ENCODE measurements around the gene EHD4.

The EHD4 gene

DNA sequence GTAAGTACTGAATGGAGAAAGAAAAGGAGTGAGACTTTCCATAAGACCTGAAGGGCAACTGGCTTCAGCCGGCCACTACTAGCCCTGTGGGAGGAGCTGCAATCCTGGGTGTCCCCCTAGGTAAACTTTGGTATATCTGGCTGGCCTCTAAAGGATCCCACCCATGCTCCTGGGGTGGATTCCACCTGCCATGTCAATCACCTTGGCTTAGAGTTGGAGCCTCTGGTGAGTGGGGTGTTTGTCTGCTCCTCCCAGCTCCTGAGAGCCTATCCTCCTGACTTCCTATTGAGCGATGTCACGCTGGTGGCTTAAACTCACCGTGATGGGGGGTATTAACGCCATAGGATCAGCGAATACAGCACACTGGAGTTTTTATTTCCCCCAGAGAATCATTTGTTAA is 81.1 kb downstream of the EHD4 start:
- Histone ChIP-seq H3K4me1 (ENCODE audit: low read length) (0 out of 2 replicates have a peak, but pooled peaks cover 2% of the 10 kb centered on the region), H3K9me2 (replicated peaks; ENCODE audit: insufficient read depth, low read length) (no peaks in the 10 kb centered on the region), H2AFZ (ENCODE audit: low read length) (no peak overlapping the region), H3K27me3 (replicated peaks; ENCODE audit: insufficient read depth, low read length) (no peaks in the 10 kb centered on the region), H3K79me2 (ENCODE audit: low read length) (no peaks in the 10 kb centered on the region), H3K4me2 (ENCODE audit: low read depth, low read length) (no peak overlapping the region), H3K36me3 (replicated peaks; ENCODE audit: insufficient read depth, low read length) (no peaks in the 10 kb centered on the region), H3K9ac (ENCODE audit: low read length) (no peak overlapping the region), H3K4me3 (ENCODE audit: low read length) (no peak overlapping the region), H4K20me1 (ENCODE audit: insufficient read depth, low read length) (no peaks in the 10 kb centered on the region), H3K27ac (ENCODE audit: low read length) (no peak overlapping the region), H3F3A (ENCODE audit: insufficient read depth, low read length) (no peaks in the 10 kb centered on the region), H3K9me3 (replicated peaks; ENCODE audit: insufficient read depth, low read length) (no peaks in the 10 kb centered on the region)
- DNase-seq: no peak
- TF ChIP-seq EZH2phosphoT487 (IDR thresholded peaks at IDR 0.05; ENCODE audit: low read length): no peak
- TF ChIP-seq EZH2 (optimal IDR thresholded peaks at IDR 0.05; ENCODE audit: low read depth, low read length): no peak
- TF ChIP-seq, protein P1, sequence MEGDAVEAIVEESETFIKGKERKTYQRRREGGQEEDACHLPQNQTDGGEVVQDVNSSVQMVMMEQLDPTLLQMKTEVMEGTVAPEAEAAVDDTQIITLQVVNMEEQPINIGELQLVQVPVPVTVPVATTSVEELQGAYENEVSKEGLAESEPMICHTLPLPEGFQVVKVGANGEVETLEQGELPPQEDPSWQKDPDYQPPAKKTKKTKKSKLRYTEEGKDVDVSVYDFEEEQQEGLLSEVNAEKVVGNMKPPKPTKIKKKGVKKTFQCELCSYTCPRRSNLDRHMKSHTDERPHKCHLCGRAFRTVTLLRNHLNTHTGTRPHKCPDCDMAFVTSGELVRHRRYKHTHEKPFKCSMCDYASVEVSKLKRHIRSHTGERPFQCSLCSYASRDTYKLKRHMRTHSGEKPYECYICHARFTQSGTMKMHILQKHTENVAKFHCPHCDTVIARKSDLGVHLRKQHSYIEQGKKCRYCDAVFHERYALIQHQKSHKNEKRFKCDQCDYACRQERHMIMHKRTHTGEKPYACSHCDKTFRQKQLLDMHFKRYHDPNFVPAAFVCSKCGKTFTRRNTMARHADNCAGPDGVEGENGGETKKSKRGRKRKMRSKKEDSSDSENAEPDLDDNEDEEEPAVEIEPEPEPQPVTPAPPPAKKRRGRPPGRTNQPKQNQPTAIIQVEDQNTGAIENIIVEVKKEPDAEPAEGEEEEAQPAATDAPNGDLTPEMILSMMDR (IDR thresholded peaks at IDR 0.05; ENCODE audit: low read length): no peak

DNA sequence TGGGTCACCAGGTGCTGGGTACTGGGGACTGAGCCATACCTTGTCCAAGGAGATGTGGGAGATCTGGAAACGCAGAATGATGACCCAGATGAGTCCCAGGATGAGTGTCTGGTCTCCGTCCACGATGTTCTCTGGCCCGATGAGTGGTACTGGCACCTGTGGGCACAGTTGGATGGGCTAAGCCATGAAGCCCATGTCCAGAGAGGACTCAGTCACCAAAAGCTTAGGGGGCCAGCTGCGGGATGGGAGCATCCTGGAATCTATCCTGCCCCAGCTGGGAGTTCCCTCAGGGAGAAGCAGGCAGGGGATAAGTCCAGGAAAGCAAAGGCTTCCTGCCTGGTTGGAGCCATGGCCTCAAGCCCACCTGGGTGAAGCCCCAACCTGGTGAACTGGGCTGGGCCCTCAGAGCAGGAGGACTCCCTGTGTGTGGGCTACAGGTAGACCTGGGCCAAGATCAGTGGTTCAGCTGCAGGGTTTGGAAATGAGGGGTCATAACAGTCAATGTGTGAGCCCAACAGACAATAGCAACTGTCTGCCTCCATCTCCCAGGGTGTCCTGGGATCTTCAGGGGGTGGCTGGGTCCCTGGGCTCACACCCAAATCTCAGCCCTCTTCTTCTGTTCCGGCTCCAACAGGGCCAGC is 82.2 kb downstream of the EHD4 start:
- H4K20me1 ChIP-seq (ENCODE audit: insufficient read depth, low read length): no peaks in the 10 kb centered on the region
- H3K9ac ChIP-seq (ENCODE audit: low read length): no peak overlapping the region
- H3K4me1 ChIP-seq (ENCODE audit: low read length): 0 out of 2 replicates have a peak, but pooled peaks cover 2% of the 10 kb centered on the region
- no peak for DNase-seq
- H3K27ac ChIP-seq (ENCODE audit: low read length): no peak overlapping the region
- no peak for TF ChIP-seq EZH2 (optimal IDR thresholded peaks at IDR 0.05; ENCODE audit: low read depth, low read length)
- TF ChIP-seq, protein P1 (IDR thresholded peaks at IDR 0.05; ENCODE audit: low read length): no peak
- no peak for TF ChIP-seq EZH2phosphoT487 (IDR thresholded peaks at IDR 0.05; ENCODE audit: low read length)
- H3K9me2 ChIP-seq (replicated peaks; ENCODE audit: insufficient read depth, low read length): no peaks in the 10 kb centered on the region
- no peaks in the 10 kb centered on the region for H3K36me3 ChIP-seq (replicated peaks; ENCODE audit: insufficient read depth, low read length)
- H2AFZ ChIP-seq (ENCODE audit: low read length): no peak overlapping the region
- H3K4me2 ChIP-seq (ENCODE audit: low read depth, low read length): no peak overlapping the region
- H3K9me3 ChIP-seq (replicated peaks; ENCODE audit: insufficient read depth, low read length): no peaks in the 10 kb centered on the region
- no peaks in the 10 kb centered on the region for H3K27me3 ChIP-seq (replicated peaks; ENCODE audit: insufficient read depth, low read length)
- no peaks in the 10 kb centered on the region for H3K79me2 ChIP-seq (ENCODE audit: low read length)
- H3K4me3 ChIP-seq (ENCODE audit: low read length): no peak overlapping the region
- no peaks in the 10 kb centered on the region for H3F3A ChIP-seq (ENCODE audit: insufficient read depth, low read length)

DNA sequence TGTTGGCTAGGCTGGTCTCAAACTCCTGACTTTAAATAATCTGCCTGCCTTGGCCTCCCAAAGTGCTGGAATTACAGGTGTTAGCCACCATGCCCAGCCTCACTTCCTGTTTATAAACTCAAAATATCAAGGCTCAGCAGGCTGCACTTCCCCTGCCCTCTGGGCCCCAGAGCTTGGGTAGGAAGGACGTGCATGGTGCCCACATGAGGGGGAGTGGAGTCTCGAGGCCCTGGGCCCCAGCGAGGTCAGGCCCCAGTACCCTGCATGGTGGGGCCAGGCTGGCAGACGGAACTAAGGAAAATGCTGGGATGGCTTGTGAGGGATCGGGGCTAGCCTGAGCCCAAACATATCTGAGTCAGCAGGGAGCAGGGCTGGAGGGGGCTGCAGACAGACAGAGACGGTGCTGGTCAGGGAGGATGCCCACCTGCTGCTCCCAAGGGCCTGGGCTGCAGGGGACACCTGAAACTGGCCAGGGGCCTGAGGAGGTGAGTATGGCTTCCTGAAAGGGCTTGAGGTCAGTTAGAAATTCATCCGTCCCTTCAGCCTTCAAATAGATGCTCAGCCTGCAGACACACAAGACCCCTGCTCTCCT is 83.6 kb downstream of the EHD4 start:
- Histone ChIP-seq H3F3A (ENCODE audit: insufficient read depth, low read length) (no peaks in the 10 kb centered on the region), H3K4me3 (ENCODE audit: low read length) (no peak overlapping the region), H2AFZ (ENCODE audit: low read length) (no peak overlapping the region), H3K27me3 (replicated peaks; ENCODE audit: insufficient read depth, low read length) (no peaks in the 10 kb centered on the region), H3K27ac (ENCODE audit: low read length) (no peak overlapping the region), H3K4me2 (ENCODE audit: low read depth, low read length) (no peak overlapping the region), H3K9ac (ENCODE audit: low read length) (no peak overlapping the region), H3K79me2 (ENCODE audit: low read length) (no peaks in the 10 kb centered on the region), H3K9me3 (replicated peaks; ENCODE audit: insufficient read depth, low read length) (no peaks in the 10 kb centered on the region), H3K9me2 (replicated peaks; ENCODE audit: insufficient read depth, low read length) (no peaks in the 10 kb centered on the region), H3K36me3 (replicated peaks; ENCODE audit: insufficient read depth, low read length) (no peaks in the 10 kb centered on the region), H3K4me1 (ENCODE audit: low read length) (0 out of 2 replicates have a peak, but pooled peaks cover 2% of the 10 kb centered on the region), H4K20me1 (ENCODE audit: insufficient read depth, low read length) (no peaks in the 10 kb centered on the region)
- DNase-seq: no peak
- TF ChIP-seq EZH2phosphoT487 (IDR thresholded peaks at IDR 0.05; ENCODE audit: low read length) (no peak), EZH2 (optimal IDR thresholded peaks at IDR 0.05; ENCODE audit: low read depth, low read length) (no peak)

DNA sequence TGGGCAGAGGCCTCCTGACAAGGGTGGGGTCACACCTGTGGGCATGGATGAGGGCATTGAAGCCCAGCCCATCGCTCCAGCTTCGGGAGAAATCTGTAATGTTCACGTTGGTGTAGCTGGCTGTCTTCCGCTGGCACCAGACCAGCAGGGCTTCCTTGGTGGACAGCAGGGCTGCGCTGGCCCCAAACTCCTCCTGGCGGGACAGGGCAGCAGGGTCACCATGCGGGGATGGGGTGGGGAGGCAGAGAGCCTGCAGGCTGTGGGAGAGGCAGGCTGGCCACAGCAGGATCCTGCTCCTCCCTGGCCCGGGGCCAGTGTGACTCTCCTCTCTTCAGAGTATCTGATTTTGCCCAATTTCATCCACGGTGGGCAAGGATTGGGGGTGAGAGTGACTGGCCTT is 84.5 kb downstream of the EHD4 start:
- Histone ChIP-seq H3K9me2 (replicated peaks; ENCODE audit: insufficient read depth, low read length) (no peaks in the 10 kb centered on the region), H3K4me2 (ENCODE audit: low read depth, low read length) (no peak overlapping the region), H3K27ac (ENCODE audit: low read length) (no peak overlapping the region), H3K4me3 (ENCODE audit: low read length) (no peak overlapping the region), H3K27me3 (replicated peaks; ENCODE audit: insufficient read depth, low read length) (no peaks in the 10 kb centered on the region), H4K20me1 (ENCODE audit: insufficient read depth, low read length) (no peaks in the 10 kb centered on the region), H3K4me1 (ENCODE audit: low read length) (0 out of 2 replicates have a peak, but pooled peaks cover 2% of the 10 kb centered on the region), H3K9ac (ENCODE audit: low read length) (no peak overlapping the region), H3K36me3 (replicated peaks; ENCODE audit: insufficient read depth, low read length) (no peaks in the 10 kb centered on the region), H3K9me3 (replicated peaks; ENCODE audit: insufficient read depth, low read length) (no peaks in the 10 kb centered on the region), H2AFZ (ENCODE audit: low read length) (no peak overlapping the region), H3F3A (ENCODE audit: insufficient read depth, low read length) (no peaks in the 10 kb centered on the region), H3K79me2 (ENCODE audit: low read length) (no peaks in the 10 kb centered on the region)
- no peak for DNase-seq
- TF ChIP-seq EZH2 (optimal IDR thresholded peaks at IDR 0.05; ENCODE audit: low read depth, low read length) (no peak), EZH2phosphoT487 (IDR thresholded peaks at IDR 0.05; ENCODE audit: low read length) (no peak)
- TF ChIP-seq, protein P1 (IDR thresholded peaks at IDR 0.05; ENCODE audit: low read length): no peak

Data from MM.1S (cell line).